H9 (cell line): ENCODE measurements around the gene TSNAXIP1. TPM values are rescaled to one million over a fixed set of nuclear protein-coding genes. Genes with fewer than 3 reads are reported as not detected.

ENCODE experiments used
- DNase-seq: peaks from one replicate; pipeline ENCODE4 v3.0.0-alpha.2; 2017
- H2AFZ ChIP-seq: one replicate; pipeline ENCODE4 v1.6.1; 2013; ENCODE audit warnings: mild to moderate bottlenecking, low read length, control low read depth, moderate library complexity
- H2AK5ac ChIP-seq: 2 replicates; pipeline ENCODE4 v1.6.1; 2013; ENCODE audit warnings: low read length, control low read depth, mixed read lengths; ENCODE audit not compliant: insufficient read length
- H2BK120ac ChIP-seq: one replicate; pipeline ENCODE4 v1.6.1; 2013; ENCODE audit warnings: low read depth, mild to moderate bottlenecking, low read length, control low read depth, inconsistent platforms; ENCODE audit not compliant: poor library complexity, severe bottlenecking
- H2BK12ac ChIP-seq: 2 replicates; pipeline ENCODE4 v1.6.1; 2013; ENCODE audit warnings: low read length, control low read depth, mixed read lengths, low read depth; ENCODE audit not compliant: insufficient read length
- H2BK15ac ChIP-seq: 2 replicates; pipeline ENCODE4 v1.6.1; 2013; ENCODE audit warnings: low read depth, low read length, control low read depth
- H2BK20ac ChIP-seq: one replicate; pipeline ENCODE4 v1.6.1; 2013; ENCODE audit warnings: low read depth, mild to moderate bottlenecking, low read length, control low read depth, inconsistent platforms; ENCODE audit not compliant: poor library complexity, severe bottlenecking
- H2BK5ac ChIP-seq: 2 replicates; pipeline ENCODE4 v1.6.1; 2013; ENCODE audit warnings: low read length, control low read depth, mixed read lengths; ENCODE audit not compliant: insufficient read length
- H3K14ac ChIP-seq: 2 replicates; pipeline ENCODE4 v1.6.1; 2013; ENCODE audit warnings: low read length, control low read depth; ENCODE audit not compliant: insufficient read depth
- H3K18ac ChIP-seq: 2 replicates; pipeline ENCODE4 v1.6.1; 2013; ENCODE audit warnings: low read depth, mild to moderate bottlenecking, mixed read lengths, low read length, control low read depth; ENCODE audit not compliant: insufficient read length
- H3K23ac ChIP-seq: 2 replicates; pipeline ENCODE4 v1.6.1; 2013; ENCODE audit warnings: low read length, control low read depth, mixed read lengths, low read depth; ENCODE audit not compliant: insufficient read length
- H3K23me2 ChIP-seq: 2 replicates; pipeline ENCODE4 v1.6.1; 2013; ENCODE audit warnings: low read depth, mild to moderate bottlenecking, mixed read lengths, low read length, control low read depth; ENCODE audit not compliant: insufficient read length, poor library complexity, severe bottlenecking
- H3K27ac ChIP-seq: 2 replicates; pipeline ENCODE4 v1.5.1; 2013; ENCODE audit warnings: low read length, control low read depth, mixed read lengths, low read depth; ENCODE audit not compliant: insufficient read length
- H3K27me3 ChIP-seq: 2 replicates; pipeline ENCODE4 v1.6.1; 2013; ENCODE audit warnings: low read length, control low read depth, inconsistent platforms; ENCODE audit not compliant: insufficient read depth
- H3K4ac ChIP-seq: 2 replicates; pipeline ENCODE4 v1.6.1; 2013; ENCODE audit warnings: low read depth, mild to moderate bottlenecking, control low read depth, inconsistent platforms, low read length, moderate library complexity
- H3K4me1 ChIP-seq: 2 replicates; pipeline ENCODE4 v1.6.1; 2013; ENCODE audit warnings: low read length, control low read depth, inconsistent platforms; ENCODE audit not compliant: insufficient read depth
- H3K4me2 ChIP-seq: 2 replicates; pipeline ENCODE4 v1.6.1; 2013; ENCODE audit warnings: low read length, control low read depth, mixed read lengths; ENCODE audit not compliant: insufficient read length, insufficient read depth
- H3K56ac ChIP-seq: 2 replicates; pipeline ENCODE4 v1.6.1; 2013; ENCODE audit warnings: low read depth, mild to moderate bottlenecking, mixed read lengths, low read length, control low read depth; ENCODE audit not compliant: insufficient read length
- H3K79me1 ChIP-seq: 2 replicates; pipeline ENCODE4 v1.6.1; 2013; ENCODE audit warnings: low read depth, mild to moderate bottlenecking, moderate library complexity, low read length, control low read depth, inconsistent platforms; ENCODE audit not compliant: insufficient read depth, poor library complexity, severe bottlenecking
- H3K79me2 ChIP-seq: 2 replicates; pipeline ENCODE4 v1.6.1; 2013; ENCODE audit warnings: low read length, control low read depth, inconsistent platforms; ENCODE audit not compliant: insufficient read depth
- H3K9ac ChIP-seq: 2 replicates; pipeline ENCODE4 v1.6.1; 2013; ENCODE audit warnings: low read length, control low read depth, mixed read lengths; ENCODE audit not compliant: insufficient read length; ENCODE audit errors: extremely low read depth
- H3K9me3 ChIP-seq: one replicate; pipeline ENCODE4 v1.6.1; 2013; ENCODE audit warnings: low read depth, low read length, inconsistent platforms; ENCODE audit not compliant: control insufficient read depth
- H3T11ph ChIP-seq: one replicate; pipeline ENCODE4 v1.6.1; 2013; ENCODE audit warnings: mild to moderate bottlenecking, low read length, control low read depth, inconsistent platforms
- H4K20me1 ChIP-seq: one replicate; pipeline ENCODE4 v1.6.1; 2013; ENCODE audit not compliant: control insufficient read depth, insufficient read length, insufficient read depth
- H4K5ac ChIP-seq: 2 replicates; pipeline ENCODE4 v1.6.1; 2013; ENCODE audit warnings: low read depth, mild to moderate bottlenecking, mixed read lengths, low read length, control low read depth; ENCODE audit not compliant: insufficient read length
- H4K8ac ChIP-seq: replicated peaks from 2 replicates; pipeline ENCODE4 v1.6.1; 2013; ENCODE audit warnings: low read length, control low read depth, mixed read lengths, low read depth; ENCODE audit not compliant: insufficient read length
- H4K91ac ChIP-seq: 2 replicates; pipeline ENCODE4 v1.6.1; 2013; ENCODE audit warnings: low read depth, mild to moderate bottlenecking, moderate library complexity, mixed read lengths, low read length, control low read depth; ENCODE audit not compliant: insufficient read length
- H3K27ac Mint-ChIP-seq, 3 experiments: 2 replicates in 2 of 3; 3 replicates in 1 of 3; pipeline ENCODE4 v1.8.0; 2020 to 2021; ENCODE audit warnings: mixed read lengths in 3 of 3, mild to moderate bottlenecking in 1 of 3, moderate library complexity in 1 of 3
- H3K27me3 Mint-ChIP-seq: 2 replicates; pipeline ENCODE4 v1.8.0; 2021; ENCODE audit warnings: low read depth, mild to moderate bottlenecking, moderate library complexity, mixed read lengths
- H3K36me3 Mint-ChIP-seq, 3 experiments: 2 replicates in 2 of 3; 3 replicates in 1 of 3; pipeline ENCODE4 v1.8.0; 2020 to 2021; ENCODE audit warnings: low read depth in 3 of 3, mixed read lengths in 3 of 3; ENCODE audit not compliant: insufficient read depth in 1 of 3
- H3K4me1 Mint-ChIP-seq, 2 experiments: 2 replicates each; pipeline ENCODE4 v1.8.0; 2020; ENCODE audit warnings: mixed read lengths in 2 of 2
- H3K4me3 Mint-ChIP-seq, 2 experiments: 2 replicates in 1 of 2; 3 replicates in 1 of 2; pipeline ENCODE4 v1.8.0; 2020 to 2021; ENCODE audit warnings: mild to moderate bottlenecking in 2 of 2, mixed read lengths in 2 of 2, moderate library complexity in 1 of 2
- H3K9me3 Mint-ChIP-seq, 2 experiments: 2 replicates in 1 of 2; 3 replicates in 1 of 2; pipeline ENCODE4 v1.8.0; 2020; ENCODE audit warnings: mild to moderate bottlenecking in 2 of 2, mixed read lengths in 2 of 2, moderate library complexity in 1 of 2
- WGBS: extraction: QIAGEN DNeasy Blood & Tissue Kit; methylation state at CpG from one replicate; pipeline ENCODE4 v1.1.7; 2013; ENCODE audit warnings: missing lambda C conversion rate, low lambda C conversion rate, mixed read lengths; ENCODE audit not compliant: insufficient read length; ENCODE audit errors: extremely low coverage; 5-methylcytosine and 5-hydroxymethylcytosine counted together
- total RNA-seq: library from RNA; stranded (reverse); gene quantifications from 2 replicates; pipeline ENCODE4 v1.2.1, GENCODE V29; 2021
- TF ChIP-seq, protein P1 (sequence below): fragments of 200-600 bp; sonication (generic); conservative IDR thresholded peaks from 3 replicates; pipeline ENCODE4 v1.8.0; 2021; ENCODE audit warnings: antibody characterized with exemption, mild to moderate bottlenecking

The TSNAXIP1 gene
- total RNA-seq, 1 experiment from 2014 or later: 1.3 TPM

DNA sequence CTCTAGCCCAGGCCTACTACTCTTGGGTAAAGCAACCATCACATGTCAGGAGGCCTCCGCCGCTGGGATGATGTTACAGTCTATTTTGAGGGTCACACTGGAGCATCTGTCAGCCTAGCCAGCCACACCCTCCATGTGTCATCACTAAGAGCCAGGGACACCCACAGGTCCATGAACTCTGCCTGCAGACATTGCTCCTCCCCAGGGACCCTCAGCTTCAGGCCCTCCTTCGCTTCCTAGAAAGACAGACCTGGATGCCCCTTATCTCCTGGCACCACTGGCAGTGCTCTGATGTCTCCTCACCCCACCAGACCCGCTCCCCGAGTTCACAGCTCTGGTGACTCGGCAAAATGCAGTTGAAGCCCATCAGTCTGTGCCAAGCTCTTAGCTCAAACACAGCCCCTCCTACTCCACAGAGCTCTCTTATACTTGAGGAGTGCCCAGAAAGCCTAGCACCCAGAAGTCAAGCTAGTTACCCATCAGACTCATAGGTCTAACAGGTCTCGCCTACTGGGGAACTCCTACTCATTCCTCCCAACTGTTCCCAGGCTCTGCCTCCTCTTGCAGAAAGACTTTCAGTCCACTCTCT lies 6.3 kb upstream of the TSNAXIP1 start:
- H3K9me3 Mint-ChIP-seq: no peaks in the 10 kb centered on the region
- peaks cover 7% of the 10 kb centered on the region in 2 experiments for H3K4me1 Mint-ChIP-seq
- H3K27ac Mint-ChIP-seq: peak overlapping the region; percentile 4 to 86 (median 83); a peak in 5 of 7 replicates
- no peak overlapping the region for H3K4me2 ChIP-seq
- H2BK15ac ChIP-seq: no peak overlapping the region
- peaks cover 14 to 65% (median 51%) of the 10 kb centered on the region in 3 experiments for H3K36me3 Mint-ChIP-seq
- no peaks in the 10 kb centered on the region for H3K27me3 Mint-ChIP-seq
- H3K27me3 ChIP-seq: no peaks in the 10 kb centered on the region
- no peak overlapping the region for H3K14ac ChIP-seq
- H2BK20ac ChIP-seq: no peak overlapping the region
- no peak overlapping the region for H2AK5ac ChIP-seq
- no peak overlapping the region for H3K4ac ChIP-seq
- H3K18ac ChIP-seq: no peak overlapping the region
- H3T11ph ChIP-seq: no peak overlapping the region
- H3K79me1 ChIP-seq: peaks cover 8% of the 10 kb centered on the region
- H2AFZ ChIP-seq: no peak overlapping the region
- H3K56ac ChIP-seq: no peak overlapping the region
- WGBS: no CpG with 5 or more reads among the region's 7 CpGs
- H4K20me1 ChIP-seq: no peaks in the 10 kb centered on the region
- no peak overlapping the region for H4K8ac ChIP-seq
- H3K79me2 ChIP-seq: peaks cover 2% of the 10 kb centered on the region; the same call in 1 of the 2 replicates
- no peak overlapping the region for H3K9ac ChIP-seq
- no peak overlapping the region for H2BK12ac ChIP-seq
- H3K23me2 ChIP-seq: peaks cover under 1% of the 10 kb centered on the region
- H3K9me3 ChIP-seq: no peaks in the 10 kb centered on the region
- no peak overlapping the region for H3K23ac ChIP-seq
- H3K4me1 ChIP-seq: 0 out of 2 replicates have a peak, but pooled peaks cover 2% of the 10 kb centered on the region
- H3K4me3 Mint-ChIP-seq: no peak overlapping the region
- H3K27ac ChIP-seq: no peak overlapping the region
- TF ChIP-seq, protein P1, sequence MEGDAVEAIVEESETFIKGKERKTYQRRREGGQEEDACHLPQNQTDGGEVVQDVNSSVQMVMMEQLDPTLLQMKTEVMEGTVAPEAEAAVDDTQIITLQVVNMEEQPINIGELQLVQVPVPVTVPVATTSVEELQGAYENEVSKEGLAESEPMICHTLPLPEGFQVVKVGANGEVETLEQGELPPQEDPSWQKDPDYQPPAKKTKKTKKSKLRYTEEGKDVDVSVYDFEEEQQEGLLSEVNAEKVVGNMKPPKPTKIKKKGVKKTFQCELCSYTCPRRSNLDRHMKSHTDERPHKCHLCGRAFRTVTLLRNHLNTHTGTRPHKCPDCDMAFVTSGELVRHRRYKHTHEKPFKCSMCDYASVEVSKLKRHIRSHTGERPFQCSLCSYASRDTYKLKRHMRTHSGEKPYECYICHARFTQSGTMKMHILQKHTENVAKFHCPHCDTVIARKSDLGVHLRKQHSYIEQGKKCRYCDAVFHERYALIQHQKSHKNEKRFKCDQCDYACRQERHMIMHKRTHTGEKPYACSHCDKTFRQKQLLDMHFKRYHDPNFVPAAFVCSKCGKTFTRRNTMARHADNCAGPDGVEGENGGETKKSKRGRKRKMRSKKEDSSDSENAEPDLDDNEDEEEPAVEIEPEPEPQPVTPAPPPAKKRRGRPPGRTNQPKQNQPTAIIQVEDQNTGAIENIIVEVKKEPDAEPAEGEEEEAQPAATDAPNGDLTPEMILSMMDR: no peak
- H4K91ac ChIP-seq: no peak overlapping the region
- no peak overlapping the region for H2BK120ac ChIP-seq
- no peak overlapping the region for H2BK5ac ChIP-seq
- DNase-seq: no peak
- no peak overlapping the region for H4K5ac ChIP-seq
